HUES6 (cell line): ENCODE results near the gene CRIP2.

Experiments used
- H3K27ac ChIP-seq: 2 replicates; pipeline ENCODE4 v1.7.0; 2013; ENCODE audit warnings: low read depth, mild to moderate bottlenecking, low read length, inconsistent platforms
- H3K27me3 ChIP-seq: 2 replicates; pipeline ENCODE4 v1.6.1; 2013; ENCODE audit warnings: low read length; ENCODE audit not compliant: control insufficient read depth, insufficient read depth
- H3K36me3 ChIP-seq: 2 replicates; pipeline ENCODE4 v1.6.1; 2013; ENCODE audit warnings: low read length; ENCODE audit not compliant: control insufficient read depth, insufficient read depth
- H3K4me1 ChIP-seq: 2 replicates; pipeline ENCODE4 v1.6.1; 2013; ENCODE audit warnings: low read length; ENCODE audit not compliant: control insufficient read depth, insufficient read depth
- H3K4me3 ChIP-seq: 2 replicates; pipeline ENCODE4 v1.5.1; 2013; ENCODE audit warnings: low read depth, low read length
- H3K9ac ChIP-seq: one replicate; pipeline ENCODE4 v1.6.1; 2013; ENCODE audit warnings: mild to moderate bottlenecking, low read length
- H3K9me3 ChIP-seq: 2 replicates; pipeline ENCODE4 v1.6.1; 2013; ENCODE audit warnings: low read depth, low read length; ENCODE audit not compliant: control insufficient read depth, insufficient read depth

CRIP2 gene

DNA sequence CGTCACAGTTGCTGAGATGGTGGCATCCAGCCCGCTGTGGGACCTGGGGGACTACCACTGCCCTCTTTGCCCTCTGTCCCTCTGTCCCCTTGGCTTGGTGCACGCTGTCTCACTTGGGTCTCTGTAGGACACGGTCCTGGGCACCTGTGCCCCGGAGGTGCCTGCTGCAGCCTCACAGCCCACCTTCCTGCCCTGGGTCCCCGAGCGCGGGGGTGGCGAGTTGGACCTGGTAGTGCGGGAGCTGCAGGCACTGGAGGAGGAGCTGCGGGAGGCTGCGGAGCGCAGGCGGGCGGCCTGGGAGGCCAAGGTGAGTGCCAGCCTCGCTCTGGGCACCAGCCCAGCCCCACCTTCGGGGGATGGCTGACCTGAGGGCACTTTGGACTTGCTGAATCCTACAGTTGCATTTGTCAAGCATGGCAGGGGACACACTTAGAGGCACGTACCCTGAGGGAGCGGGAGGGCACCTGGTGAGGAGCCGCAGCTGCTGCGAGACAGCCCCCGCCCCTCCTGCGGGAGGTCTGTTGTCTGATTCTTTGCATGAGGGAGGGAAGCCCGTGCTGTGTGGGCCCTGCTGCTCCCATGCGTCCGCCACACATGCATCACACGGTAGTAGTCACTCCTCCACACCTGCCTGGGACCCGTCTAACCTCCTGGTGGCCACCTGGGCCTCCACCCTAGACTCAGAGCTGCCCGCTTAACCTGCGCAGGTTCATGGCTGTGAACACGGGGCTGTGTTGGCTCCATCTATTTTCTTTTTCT is 23.2 kb downstream of the CRIP2 start:
- peaks cover 6% of the 10 kb centered on the region; the same call in 1 of the 2 replicates for H3K36me3 ChIP-seq
- H3K27me3 ChIP-seq, result no peaks in the 10 kb centered on the region
- H3K4me3 ChIP-seq, result no peak overlapping the region
- H3K4me1 ChIP-seq, result peaks cover 7% of the 10 kb centered on the region; the same call in 1 of the 2 replicates
- H3K9me3 ChIP-seq, result no peaks in the 10 kb centered on the region; the same call in 1 of the 2 replicates
- no peak overlapping the region for H3K9ac ChIP-seq
- no peak overlapping the region for H3K27ac ChIP-seq

DNA sequence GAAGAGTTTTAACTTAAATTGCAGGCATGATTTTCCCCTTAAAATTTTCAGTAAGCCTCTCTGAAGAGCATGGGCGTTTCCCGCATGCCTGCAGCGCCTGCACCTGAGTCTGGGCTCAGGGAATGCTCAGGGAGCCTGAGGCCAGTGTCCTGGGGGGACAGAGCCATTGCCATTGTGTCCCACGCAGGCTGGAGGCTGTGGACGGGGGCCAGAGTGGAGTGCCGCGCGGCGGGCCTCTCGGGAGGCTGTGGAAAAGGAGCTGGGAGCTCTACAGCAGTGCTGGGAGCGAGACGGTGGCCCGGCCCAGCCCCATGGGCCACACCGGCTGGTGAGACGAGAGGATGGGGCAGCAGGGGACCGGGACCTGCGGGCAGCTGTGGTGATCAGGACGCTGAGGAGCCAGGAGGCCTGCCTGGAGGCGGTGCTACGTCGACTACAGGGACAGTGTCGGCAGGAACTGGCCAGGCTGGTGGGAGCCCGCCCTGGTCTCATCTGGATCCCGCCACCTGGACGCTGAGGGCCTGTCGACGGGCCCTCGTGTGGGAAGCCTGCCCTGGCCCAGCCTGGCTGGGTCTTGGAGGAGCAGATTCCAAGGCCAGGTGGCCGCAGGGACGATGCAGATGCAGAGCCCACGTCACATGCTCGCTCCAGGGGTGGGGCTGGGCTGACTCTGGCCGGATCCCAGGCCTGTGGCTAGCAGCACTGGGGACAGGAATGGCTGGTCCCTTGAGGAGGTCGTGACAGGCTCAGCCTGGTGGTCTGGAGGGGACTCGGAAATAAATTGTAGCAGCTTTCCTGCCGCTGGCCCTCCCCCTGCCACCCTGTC is 24.0 kb downstream of the CRIP2 start:
- Histone ChIP-seq H3K27ac (peak overlapping the region; percentile 33; the same call in 1 of the 2 replicates), H3K9ac (no peak overlapping the region), H3K36me3 (peaks cover 3% of the 10 kb centered on the region; the same call in 1 of the 2 replicates), H3K27me3 (no peaks in the 10 kb centered on the region), H3K9me3 (no peaks in the 10 kb centered on the region; the same call in 1 of the 2 replicates), H3K4me3 (no peak overlapping the region), H3K4me1 (peaks cover 7% of the 10 kb centered on the region; the same call in 1 of the 2 replicates)

DNA sequence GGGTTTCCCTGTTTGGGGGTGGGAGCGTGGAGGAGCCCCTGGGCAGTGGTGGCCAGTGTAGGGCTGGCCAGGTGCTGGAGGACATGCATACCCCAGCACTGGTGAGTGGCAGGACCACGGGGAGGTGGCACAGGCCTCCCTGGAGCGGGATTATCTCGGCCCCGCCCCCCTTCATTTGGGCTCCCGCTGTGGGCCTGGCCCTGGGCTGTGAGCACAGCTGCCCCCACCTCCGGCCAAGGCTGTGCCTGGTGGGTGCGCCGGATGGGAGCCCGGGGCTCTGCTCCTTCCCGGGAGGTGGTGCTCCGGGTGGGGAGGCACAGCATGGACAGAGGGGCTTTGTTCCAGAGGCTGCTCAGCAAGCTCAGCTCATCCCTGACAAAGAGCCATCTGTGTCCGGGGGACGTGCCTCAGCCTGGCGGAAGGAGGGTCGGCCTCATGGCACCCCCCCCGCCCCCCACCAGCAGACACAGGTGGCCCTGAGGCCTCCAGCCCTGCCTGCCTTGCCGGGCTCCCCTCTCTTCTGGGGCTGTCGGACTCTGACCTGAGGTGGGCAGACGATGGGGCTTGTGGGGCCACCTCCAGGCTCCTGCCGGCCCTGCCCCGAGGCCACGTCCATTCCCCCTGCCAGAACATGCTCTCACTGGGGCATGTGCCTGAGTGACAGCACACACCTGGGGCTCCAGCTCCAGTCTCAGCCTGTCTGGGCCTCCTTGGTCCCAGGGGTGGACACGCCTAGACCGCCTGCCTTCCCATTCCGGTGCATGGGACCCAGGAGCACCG is 24.8 kb downstream of the CRIP2 start:
- peaks cover 7% of the 10 kb centered on the region; the same call in 1 of the 2 replicates for H3K4me1 ChIP-seq
- peaks cover 3% of the 10 kb centered on the region; the same call in 1 of the 2 replicates for H3K36me3 ChIP-seq
- no peaks in the 10 kb centered on the region for H3K27me3 ChIP-seq
- no peak overlapping the region for H3K9ac ChIP-seq
- H3K27ac ChIP-seq, result peak overlapping the region; percentile 33; the same call in 1 of the 2 replicates
- no peak overlapping the region for H3K4me3 ChIP-seq
- H3K9me3 ChIP-seq, result no peaks in the 10 kb centered on the region; the same call in 1 of the 2 replicates

DNA sequence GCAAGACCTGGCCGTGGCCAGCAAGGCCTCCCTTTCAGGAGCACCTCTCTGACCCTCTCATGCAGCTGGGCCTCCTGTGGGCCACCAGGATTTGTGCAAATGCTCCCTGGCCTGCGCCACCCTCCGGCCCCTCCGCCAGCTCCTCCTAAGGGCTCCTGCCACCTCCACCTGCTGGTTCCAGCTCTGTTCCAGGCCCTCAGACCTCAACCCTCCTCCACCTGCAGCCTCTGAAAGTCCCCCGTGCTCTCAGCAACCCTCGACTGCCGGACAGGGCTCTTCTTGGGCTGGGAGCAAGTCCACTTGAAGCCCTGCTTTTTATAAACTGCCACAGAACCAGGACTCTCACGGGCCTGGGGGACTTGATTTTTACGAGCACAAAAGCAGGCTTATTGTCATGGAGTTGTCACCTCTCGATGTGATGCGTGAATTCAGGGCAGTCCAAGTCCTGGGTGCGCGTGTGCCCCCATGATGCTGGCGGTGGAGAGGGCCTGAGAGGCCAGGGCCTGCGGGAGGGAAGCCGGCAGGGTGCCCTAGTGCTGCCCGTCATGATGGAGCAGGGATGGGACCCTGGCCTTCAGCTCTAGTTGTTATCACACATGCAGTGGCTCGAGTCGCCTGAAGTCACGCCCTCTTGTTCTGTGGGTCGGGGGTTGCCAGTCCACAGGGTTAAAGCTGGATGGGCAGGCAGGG is 25.6 kb downstream of the CRIP2 start:
- no peak overlapping the region for H3K9ac ChIP-seq
- peaks cover 7% of the 10 kb centered on the region; the same call in 1 of the 2 replicates for H3K4me1 ChIP-seq
- peaks cover 3% of the 10 kb centered on the region; the same call in 1 of the 2 replicates for H3K36me3 ChIP-seq
- no peak overlapping the region for H3K27ac ChIP-seq
- no peak overlapping the region for H3K4me3 ChIP-seq
- H3K9me3 ChIP-seq, result no peaks in the 10 kb centered on the region; the same call in 1 of the 2 replicates
- no peaks in the 10 kb centered on the region for H3K27me3 ChIP-seq

DNA sequence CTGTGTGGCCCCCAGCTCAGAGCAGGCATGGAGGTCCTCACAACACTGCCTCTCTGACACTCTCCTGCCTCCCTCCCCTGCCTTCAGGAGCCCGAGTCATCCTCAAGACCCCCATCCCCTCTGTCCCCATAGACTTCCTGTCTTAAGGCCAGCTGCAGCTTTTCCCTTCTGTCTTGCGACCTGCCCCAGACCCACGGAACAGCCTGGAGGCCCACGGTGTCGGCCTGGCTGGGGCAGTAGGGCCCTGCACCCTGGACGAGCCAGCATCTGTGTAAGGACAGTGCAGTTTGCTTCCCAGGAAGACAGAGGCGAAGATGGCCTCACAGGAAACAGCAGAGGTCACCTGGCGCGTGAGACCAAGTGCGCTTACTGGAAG is 26.1 kb downstream of the CRIP2 start:
- Histone ChIP-seq H3K9ac (no peak overlapping the region), H3K9me3 (no peaks in the 10 kb centered on the region; the same call in 1 of the 2 replicates)

DNA sequence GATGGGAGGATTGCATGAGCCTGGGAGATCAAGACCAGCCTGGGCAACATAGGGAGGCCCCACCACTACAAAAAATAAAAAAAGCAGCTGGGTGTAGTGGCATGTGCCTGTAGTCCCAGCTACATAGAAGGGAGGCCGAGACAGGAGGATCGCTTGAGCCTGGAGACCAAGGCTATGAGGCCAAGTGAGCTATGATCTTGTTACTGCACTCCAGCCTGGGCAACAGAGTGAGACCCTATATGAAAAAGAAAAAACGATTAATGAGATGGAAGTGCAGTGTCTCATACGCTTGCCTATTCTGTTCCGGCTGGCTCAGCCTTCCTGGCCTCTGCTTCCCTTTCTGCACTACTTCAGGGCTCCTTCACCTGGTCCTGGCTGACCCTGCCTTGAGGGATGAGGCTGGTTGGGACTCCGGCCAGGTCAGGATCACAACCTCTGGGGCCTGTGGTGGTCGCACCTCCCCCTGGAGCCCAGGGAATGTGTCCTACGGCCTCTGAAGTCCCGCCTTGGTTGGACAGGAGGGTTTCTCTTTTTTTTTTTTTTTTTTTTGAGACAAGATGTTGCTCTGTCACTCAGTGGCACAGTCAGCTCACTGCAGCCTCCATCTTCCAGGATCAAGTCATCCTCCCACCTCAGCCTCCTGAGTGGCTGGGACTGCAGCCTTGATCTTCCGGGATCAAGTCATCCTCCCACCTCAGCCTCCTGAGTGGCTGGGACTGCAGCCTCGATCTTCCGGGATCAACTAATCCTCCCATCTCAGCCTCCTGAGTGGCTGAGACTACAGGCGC is 27.1 kb downstream of the CRIP2 start:
- Histone ChIP-seq H3K9ac (no peak overlapping the region), H3K27ac (no peak overlapping the region), H3K36me3 (peaks cover 3% of the 10 kb centered on the region; the same call in 1 of the 2 replicates), H3K9me3 (no peaks in the 10 kb centered on the region; the same call in 1 of the 2 replicates), H3K27me3 (no peaks in the 10 kb centered on the region), H3K4me1 (peaks cover 7% of the 10 kb centered on the region; the same call in 1 of the 2 replicates), H3K4me3 (no peak overlapping the region)

More for the DNA sequence above, 26.1 kb downstream of the CRIP2 start:
- Histone ChIP-seq H3K4me1 (peaks cover 7% of the 10 kb centered on the region; the same call in 1 of the 2 replicates), H3K27ac (no peak overlapping the region), H3K4me3 (no peak overlapping the region), H3K36me3 (peaks cover 3% of the 10 kb centered on the region; the same call in 1 of the 2 replicates), H3K27me3 (no peaks in the 10 kb centered on the region)

DNA sequence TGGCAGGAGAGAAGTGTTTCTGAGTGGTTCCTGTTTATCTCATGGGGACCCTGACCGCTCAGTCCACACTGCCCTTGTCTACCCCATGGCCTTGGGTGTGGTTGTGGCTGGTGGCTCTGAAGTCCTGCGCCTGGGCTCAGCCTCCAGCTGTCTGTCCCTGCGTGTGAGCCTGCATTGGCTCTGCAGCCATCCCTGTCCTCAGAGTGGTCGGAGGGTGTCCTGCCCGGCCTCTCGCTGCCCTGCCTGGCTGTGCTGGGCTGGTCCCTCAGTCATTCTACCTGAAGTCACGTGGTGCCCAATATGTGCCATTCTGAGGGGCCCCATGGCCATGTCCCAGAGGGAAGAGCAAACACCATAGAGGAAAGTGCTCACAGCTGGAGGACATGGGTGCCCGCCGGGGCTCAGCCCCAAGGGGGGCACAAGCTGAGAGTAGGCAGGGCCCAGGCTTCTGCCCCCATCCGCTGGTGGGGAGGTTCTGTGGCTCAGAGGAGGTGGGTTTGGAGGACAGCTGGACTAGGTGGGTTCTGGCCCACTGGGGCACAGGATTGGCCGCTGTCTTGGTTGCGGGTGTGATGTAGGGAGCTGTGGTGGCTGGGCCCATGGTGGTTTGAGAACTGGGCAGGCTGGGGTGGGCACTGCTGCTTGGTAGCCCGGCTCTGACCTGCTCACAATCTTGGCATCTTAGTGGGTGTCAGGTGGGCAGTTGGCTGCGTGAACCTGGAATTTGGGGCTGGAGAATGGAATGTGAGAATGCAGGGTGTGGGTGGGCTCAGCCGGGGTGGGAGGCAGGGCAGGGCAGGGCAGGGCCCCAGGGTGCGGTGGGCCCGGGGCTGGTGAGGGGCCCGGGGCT is 28.1 kb downstream of the CRIP2 start:
- Histone ChIP-seq H3K4me1 (peaks cover 7% of the 10 kb centered on the region; the same call in 1 of the 2 replicates), H3K27me3 (no peaks in the 10 kb centered on the region), H3K9me3 (no peaks in the 10 kb centered on the region; the same call in 1 of the 2 replicates), H3K36me3 (peaks cover under 1% of the 10 kb centered on the region; the same call in 1 of the 2 replicates), H3K4me3 (no peak overlapping the region), H3K9ac (no peak overlapping the region), H3K27ac (no peak overlapping the region)

DNA sequence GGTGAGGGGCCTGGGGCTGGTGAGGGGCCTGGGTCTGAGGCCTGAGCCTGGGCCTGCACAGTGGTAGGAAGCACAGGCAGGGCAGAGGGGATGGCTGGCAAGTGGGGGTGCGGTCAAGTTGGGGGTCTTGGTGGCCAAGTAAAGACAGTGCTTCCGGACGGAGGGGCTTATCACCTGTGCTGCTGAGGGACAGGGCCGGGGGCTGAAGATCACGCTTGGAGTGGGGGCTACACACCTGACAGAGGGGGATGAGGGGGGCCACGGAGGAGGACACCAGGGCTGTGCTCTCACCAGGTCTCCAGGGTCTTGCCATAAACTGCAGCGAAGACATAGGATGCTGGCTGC is 28.6 kb downstream of the CRIP2 start:
- H3K9me3 ChIP-seq, result no peaks in the 10 kb centered on the region; the same call in 1 of the 2 replicates
- H3K27me3 ChIP-seq, result peaks cover 3% of the 10 kb centered on the region; the same call in 1 of the 2 replicates
- H3K4me3 ChIP-seq, result no peak overlapping the region
- H3K36me3 ChIP-seq, result no peaks in the 10 kb centered on the region
- no peak overlapping the region for H3K27ac ChIP-seq
- peaks cover 7% of the 10 kb centered on the region; the same call in 1 of the 2 replicates for H3K4me1 ChIP-seq
- no peak overlapping the region for H3K9ac ChIP-seq
